Upper lobe of left lung (tissue), 6 donors: ENCODE results near the gene POLR3E. TPM values are rescaled to one million over a fixed set of nuclear protein-coding genes. Genes with fewer than 3 reads are reported as not detected.

Source experiments
- ATAC-seq, 2 donors: fragments of 200-7000 bp; cut with Tn5 transposase; one replicate each; pipeline ENCODE4 v1.9.1; 2022; ENCODE audit warnings: mild to moderate bottlenecking in 2 of 2, moderate library complexity in 2 of 2; ENCODE audit not compliant: low FRiP score in 2 of 2
- DNase-seq, 2 donors: peaks; one replicate each; pipeline ENCODE4 v3.0.0-alpha.2; 2019 to 2020
- H3K27ac ChIP-seq, 4 donors: fragments of 200-600 bp; sonication (generic); one replicate each; pipeline ENCODE4 v1.5.1; 2016 to 2019
- H3K27me3 ChIP-seq, 4 donors: fragments of 200-600 bp; sonication (generic); one replicate each; pipeline ENCODE4 v1.5.1; 2017 to 2019
- H3K36me3 ChIP-seq, 4 donors: fragments of 200-600 bp; sonication (generic); one replicate each; pipeline ENCODE4 v1.5.1; 2016 to 2019
- H3K4me1 ChIP-seq, 4 donors: fragments of 200-600 bp; sonication (generic); one replicate each; pipeline ENCODE4 v1.5.1; 2018 to 2019
- H3K4me3 ChIP-seq, 4 donors: fragments of 200-600 bp; sonication (generic); one replicate each; pipeline ENCODE4 v1.5.1; 2017 to 2019; ENCODE audit warnings: mild to moderate bottlenecking in 2 of 4, moderate library complexity in 1 of 4
- H3K9me3 ChIP-seq, 4 donors: fragments of 200-600 bp; sonication (generic); one replicate each; pipeline ENCODE4 v1.5.1; 2018 to 2019
- EP300 ChIP-seq, 4 donors: sonication (generic); formaldehyde crosslinking; IDR thresholded peaks; one replicate each; pipeline ENCODE4 v1.5.1; 2017; ENCODE audit warnings: antibody characterized with exemption in 4 of 4, control low read depth in 2 of 4
- POLR2A ChIP-seq, 4 donors: fragments of 450-650 bp; IDR thresholded peaks; one replicate each; pipeline ENCODE4 v1.5.1; 2016 to 2017; ENCODE audit warnings: antibody characterized with exemption in 4 of 4, mild to moderate bottlenecking in 2 of 4
- POLR2AphosphoS5 ChIP-seq, 2 donors: sonication (generic); formaldehyde crosslinking; IDR thresholded peaks; one replicate each; pipeline ENCODE4 v1.5.1; 2017; ENCODE audit warnings: antibody characterized with exemption in 2 of 2
- WGBS, 2 donors: methylation state at CpG; one replicate each; pipeline ENCODE4 v1.1.5; 2017 to 2018; 5-methylcytosine and 5-hydroxymethylcytosine counted together
- total RNA-seq, 6 donors: library from RNA; depleted of rRNA in 4 of 6; stranded (reverse); fragments of >200 nt in 4 of 6; gene quantifications; one replicate each; pipeline versions ENCODE4 v1.1.0 to v1.2.1, GENCODE V29; 2016 to 2021
- TF ChIP-seq, protein P1 (sequence below), 6 experiments: fragments of 450-650 bp in 4 of 6; fragments of 200-600 bp in 2 of 6; sonication (generic) in 2 of 6; IDR thresholded peaks; one replicate each; pipeline ENCODE4 v1.5.1; 2016 to 2019; ENCODE audit warnings: antibody characterized with exemption in 6 of 6
- donor health status: DM: no; HTN: no; CAD: no; lungs with moderate emphysema.
- donor health status: DM: no; HTN: yes; CAD: no; lungs with severe emphysema.

Gene POLR3E
- total RNA-seq, 6 donors from 2014 or later, result 27.0 to 91.1 (median 47.0) TPM

DNA sequence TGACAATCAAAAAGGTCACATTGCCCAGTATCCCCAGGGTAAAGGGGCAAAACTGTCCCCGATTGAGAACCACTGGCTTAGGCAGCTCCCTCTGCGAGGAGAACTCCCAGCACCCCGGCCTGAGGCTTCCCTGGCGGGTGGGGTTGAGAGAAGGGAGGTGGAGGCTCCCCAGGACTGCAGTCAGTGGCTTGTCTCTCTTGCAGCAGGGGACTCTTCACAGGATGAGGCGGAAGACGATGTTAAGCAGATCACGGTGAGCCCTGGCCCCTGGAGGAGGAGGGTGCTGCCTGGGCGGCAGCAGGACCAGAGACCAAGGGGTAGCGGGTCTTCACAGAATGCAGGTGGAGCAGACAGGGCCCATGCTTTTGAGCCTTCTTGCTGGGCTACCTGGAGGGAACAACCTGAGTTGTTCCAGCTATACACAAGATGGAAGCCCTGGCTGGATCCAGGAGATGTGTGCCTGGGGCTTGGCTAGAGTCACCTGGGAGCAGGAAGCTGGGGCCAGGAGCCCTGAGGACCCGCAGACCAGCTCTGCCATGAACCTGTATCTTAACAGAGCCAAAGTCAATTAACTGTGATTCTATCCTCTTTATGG, 16.8 kb downstream of the POLR3E start:
- H3K4me1 ChIP-seq, result no peaks in the 10 kb centered on the region
- no peaks in the 10 kb centered on the region for H3K27me3 ChIP-seq
- TF ChIP-seq POLR2AphosphoS5 (IDR thresholded peaks at IDR 0.05), result no peak
- no peak for TF ChIP-seq POLR2A (IDR thresholded peaks at IDR 0.05)
- H3K4me3 ChIP-seq, result no peak overlapping the region
- ATAC-seq (no peak), DNase-seq (peak in 1 of 2 donors; percentile 57)
- WGBS, 2 donors, result 95 to 97% methylated on average over 10 of the region's 10 CpGs
- no peak overlapping the region for H3K27ac ChIP-seq
- H3K9me3 ChIP-seq, result no peaks in the 10 kb centered on the region
- H3K36me3 ChIP-seq, result peaks cover 24 to 100% (median 78%) of the 10 kb centered on the region in 4 donors

DNA sequence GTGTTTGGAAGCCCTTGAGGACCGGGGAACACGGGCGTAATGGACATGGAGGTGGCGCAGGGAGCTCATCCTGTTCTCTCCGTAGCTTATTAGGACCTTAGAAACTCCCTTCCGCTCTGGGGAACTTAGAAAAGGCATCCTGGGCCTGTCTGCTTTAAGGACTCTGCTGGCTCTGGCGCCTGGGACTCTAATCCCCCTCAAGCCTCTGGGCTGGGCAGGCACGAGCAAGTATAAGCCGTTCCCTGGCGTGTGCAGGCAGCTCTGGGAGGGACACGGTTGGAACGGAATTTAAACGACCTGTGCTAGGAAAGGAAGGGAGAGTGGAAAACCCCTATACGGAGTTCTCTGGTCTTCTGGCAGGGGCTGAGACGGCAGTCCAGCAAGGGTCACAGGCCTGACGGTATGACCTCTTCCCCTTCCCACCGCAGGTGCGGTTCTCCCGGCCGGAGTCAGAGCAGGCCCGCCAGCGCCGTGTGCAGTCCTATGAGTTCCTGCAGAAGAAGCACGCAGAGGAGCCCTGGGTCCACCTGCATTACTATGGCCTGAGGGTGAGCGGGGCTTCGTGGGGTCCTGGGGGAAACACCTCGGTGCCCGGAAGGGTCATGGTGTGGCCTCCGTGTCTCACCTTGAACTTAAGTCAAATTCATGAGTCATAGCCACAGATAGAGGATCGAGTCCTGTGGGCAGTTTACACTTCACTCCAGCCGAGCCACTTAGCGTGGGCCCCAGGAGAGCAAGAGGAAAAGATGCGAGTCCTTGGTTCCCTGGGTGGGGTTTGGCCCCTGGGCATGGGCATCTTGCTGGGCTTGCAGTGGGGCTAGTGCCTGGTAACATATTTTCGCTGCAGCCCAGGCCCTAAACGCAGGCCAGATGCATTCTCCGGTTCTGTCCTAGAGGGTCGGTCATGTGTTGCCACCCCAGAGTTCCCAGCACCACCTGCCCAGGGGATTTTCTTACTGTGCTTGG, 17.7 kb downstream of the POLR3E start:
- Histone ChIP-seq H3K4me1 (no peaks in the 10 kb centered on the region), H3K9me3 (no peaks in the 10 kb centered on the region), H3K36me3 (peaks cover 17 to 100% (median 76%) of the 10 kb centered on the region in 4 donors), H3K27me3 (no peaks in the 10 kb centered on the region), H3K27ac (no peak overlapping the region), H3K4me3 (no peak overlapping the region)
- 91 to 93% methylated on average over 36 to 37 of the region's 37 CpGs for WGBS, 2 donors
- peak in 1 of 2 donors; percentile 57 for DNase-seq
- no peak for ATAC-seq
- no peak for TF ChIP-seq POLR2AphosphoS5 (IDR thresholded peaks at IDR 0.05)
- TF ChIP-seq, protein P1, sequence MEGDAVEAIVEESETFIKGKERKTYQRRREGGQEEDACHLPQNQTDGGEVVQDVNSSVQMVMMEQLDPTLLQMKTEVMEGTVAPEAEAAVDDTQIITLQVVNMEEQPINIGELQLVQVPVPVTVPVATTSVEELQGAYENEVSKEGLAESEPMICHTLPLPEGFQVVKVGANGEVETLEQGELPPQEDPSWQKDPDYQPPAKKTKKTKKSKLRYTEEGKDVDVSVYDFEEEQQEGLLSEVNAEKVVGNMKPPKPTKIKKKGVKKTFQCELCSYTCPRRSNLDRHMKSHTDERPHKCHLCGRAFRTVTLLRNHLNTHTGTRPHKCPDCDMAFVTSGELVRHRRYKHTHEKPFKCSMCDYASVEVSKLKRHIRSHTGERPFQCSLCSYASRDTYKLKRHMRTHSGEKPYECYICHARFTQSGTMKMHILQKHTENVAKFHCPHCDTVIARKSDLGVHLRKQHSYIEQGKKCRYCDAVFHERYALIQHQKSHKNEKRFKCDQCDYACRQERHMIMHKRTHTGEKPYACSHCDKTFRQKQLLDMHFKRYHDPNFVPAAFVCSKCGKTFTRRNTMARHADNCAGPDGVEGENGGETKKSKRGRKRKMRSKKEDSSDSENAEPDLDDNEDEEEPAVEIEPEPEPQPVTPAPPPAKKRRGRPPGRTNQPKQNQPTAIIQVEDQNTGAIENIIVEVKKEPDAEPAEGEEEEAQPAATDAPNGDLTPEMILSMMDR (IDR thresholded peaks at IDR 0.05), result no peak
- TF ChIP-seq EP300 (IDR thresholded peaks at IDR 0.05), result no peak
- no peak for TF ChIP-seq POLR2A (IDR thresholded peaks at IDR 0.05)

DNA sequence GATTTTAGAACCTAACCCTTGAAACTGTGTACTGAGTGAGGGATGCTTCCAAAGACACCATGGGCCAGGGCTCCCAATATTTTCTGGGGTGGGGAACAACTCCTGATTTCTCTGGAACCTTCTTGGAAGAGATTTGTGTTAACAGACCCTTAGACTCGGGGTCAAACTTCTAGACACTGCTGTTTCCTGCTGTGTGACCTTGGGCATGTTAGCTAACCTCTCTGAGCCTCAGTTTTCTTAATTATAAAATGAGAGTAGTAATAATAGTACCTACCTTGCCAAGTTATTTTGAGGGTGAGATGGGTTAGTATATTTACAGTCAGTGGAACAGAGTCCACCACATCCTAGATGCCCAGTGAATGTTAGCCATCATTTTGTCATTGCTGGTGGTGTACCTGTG, 18.8 kb downstream of the POLR3E start:
- no peak overlapping the region for H3K4me3 ChIP-seq
- H3K36me3 ChIP-seq, result peaks cover 14 to 97% (median 76%) of the 10 kb centered on the region in 4 donors
- no peaks in the 10 kb centered on the region for H3K9me3 ChIP-seq
- DNase-seq, result no peak
- no peak overlapping the region for H3K27ac ChIP-seq
- 82 to 91% methylated on average over 1 of the region's 1 CpG for WGBS, 2 donors
- H3K4me1 ChIP-seq, result no peaks in the 10 kb centered on the region
- no peak for TF ChIP-seq POLR2A (IDR thresholded peaks at IDR 0.05)
- no peak for TF ChIP-seq POLR2AphosphoS5 (IDR thresholded peaks at IDR 0.05)
- TF ChIP-seq, protein P1 (IDR thresholded peaks at IDR 0.05), result no peak
- no peak for TF ChIP-seq EP300 (IDR thresholded peaks at IDR 0.05)
- ATAC-seq, result no peak
- no peaks in the 10 kb centered on the region for H3K27me3 ChIP-seq

DNA sequence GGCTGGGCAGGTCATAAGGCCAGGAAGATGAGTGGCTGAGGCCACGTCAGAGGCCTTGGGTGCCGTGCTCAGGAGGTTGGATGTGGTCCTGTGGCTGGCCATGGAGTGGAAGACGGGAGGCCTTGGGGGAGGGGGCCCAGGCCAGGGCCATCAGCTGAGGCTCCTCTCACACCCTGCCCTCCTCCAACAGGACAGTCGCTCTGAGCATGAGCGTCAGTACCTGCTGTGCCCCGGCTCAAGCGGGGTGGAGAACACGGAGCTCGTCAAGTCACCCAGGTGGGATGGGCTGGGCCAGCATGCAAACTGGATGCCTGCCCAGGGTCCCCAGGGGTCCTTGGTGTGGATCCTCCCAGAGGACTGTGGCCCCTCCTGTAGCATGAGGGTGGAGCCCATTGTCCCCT, 19.2 kb downstream of the POLR3E start:
- H3K4me3 ChIP-seq, result no peak overlapping the region
- H3K36me3 ChIP-seq, result peaks cover 14 to 94% (median 76%) of the 10 kb centered on the region in 4 donors
- no peak overlapping the region for H3K27ac ChIP-seq
- peaks cover 0 to 3% (median 0%) of the 10 kb centered on the region in 4 donors for H3K4me1 ChIP-seq
- WGBS, 2 donors, result 88 to 91% methylated on average over 8 to 9 of the region's 9 CpGs
- DNase-seq, result peak in 1 of 2 donors; percentile 63
- TF ChIP-seq POLR2A (IDR thresholded peaks at IDR 0.05) (no peak), POLR2AphosphoS5 (IDR thresholded peaks at IDR 0.05) (no peak), EP300 (IDR thresholded peaks at IDR 0.05) (no peak)
- TF ChIP-seq, protein P1 (IDR thresholded peaks at IDR 0.05), result no peak
- ATAC-seq, result peak in 1 of 2 donors; percentile 2
- no peaks in the 10 kb centered on the region for H3K27me3 ChIP-seq
- no peaks in the 10 kb centered on the region for H3K9me3 ChIP-seq

DNA sequence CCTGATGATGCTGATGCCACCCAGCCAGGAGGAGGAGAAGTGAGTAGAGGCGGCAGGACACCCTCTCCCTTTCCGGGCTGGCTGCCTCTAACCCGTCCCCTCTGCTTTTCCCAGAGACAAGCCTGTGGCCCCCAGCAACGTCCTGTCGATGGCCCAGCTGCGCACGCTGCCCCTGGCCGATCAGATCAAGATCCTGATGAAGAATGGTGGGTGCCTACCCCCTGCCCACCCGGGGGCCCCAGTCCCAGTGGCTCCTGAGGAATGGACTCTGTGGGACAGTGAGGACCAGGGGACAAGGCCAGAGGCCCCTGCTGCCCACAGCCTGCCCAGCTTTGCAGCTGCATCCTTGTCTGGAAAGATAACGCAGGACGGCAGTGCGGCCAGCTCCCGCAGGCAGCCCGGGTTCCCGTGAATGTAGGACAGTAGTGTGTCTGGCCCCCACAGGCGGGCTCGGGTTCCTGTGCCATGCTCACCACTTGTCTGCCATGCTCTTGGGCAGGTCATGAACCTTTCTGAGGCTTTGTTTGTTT, 19.9 kb downstream of the POLR3E start:
- WGBS, 2 donors, result 82% methylated on average over 10 of the region's 17 CpGs; no CpG with 5 or more reads in 1 of the 2 donors
- Histone ChIP-seq H3K4me1 (peaks cover 0 to 5% (median 0%) of the 10 kb centered on the region in 4 donors), H3K36me3 (peaks cover 12 to 94% (median 75%) of the 10 kb centered on the region in 4 donors), H3K27ac (no peak overlapping the region), H3K4me3 (no peak overlapping the region), H3K27me3 (no peaks in the 10 kb centered on the region), H3K9me3 (no peaks in the 10 kb centered on the region)
- TF ChIP-seq POLR2AphosphoS5 (IDR thresholded peaks at IDR 0.05) (no peak), EP300 (IDR thresholded peaks at IDR 0.05) (no peak), POLR2A (IDR thresholded peaks at IDR 0.05) (no peak)
- TF ChIP-seq, protein P1 (IDR thresholded peaks at IDR 0.05), result no peak
- DNase-seq, result peak in 1 of 2 donors; percentile 73
- ATAC-seq, result no peak
